ENCODE results near the gene SLC6A4. TPM values are rescaled to one million over a fixed set of nuclear protein-coding genes. Genes with fewer than 3 reads are reported as not detected.

Gene SLC6A4
- total RNA-seq, 1 donor from 2014 or later = not detected

DNA sequence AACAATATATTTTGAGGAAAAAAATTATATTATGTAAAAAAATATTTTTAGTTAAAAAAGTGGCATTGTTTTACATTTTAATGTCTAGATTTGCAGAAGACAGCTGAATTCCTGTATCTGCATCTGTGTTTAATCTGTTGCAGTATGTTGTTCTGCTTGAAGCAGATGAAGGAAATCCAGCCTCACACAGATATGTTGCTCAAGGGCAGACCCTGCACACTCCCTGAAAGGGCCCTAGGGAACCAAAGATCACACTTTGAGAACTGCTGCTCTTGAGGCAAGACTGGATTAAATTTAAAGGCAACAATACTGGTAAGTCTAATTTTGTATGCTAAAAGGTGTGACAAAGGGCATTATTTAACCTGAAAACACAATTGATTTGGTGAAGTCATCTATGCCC lies 16.4 kb upstream of the SLC6A4 start:
- intact Hi-C loops (cut with micrococcal nuclease) = no loop called here
- no peak overlapping the region for H3K4me3 Mint-ChIP-seq
- no peaks in the 10 kb centered on the region for H3K9me3 Mint-ChIP-seq
- DNase-seq (ENCODE audit: low spot score) = no peak
- no peaks in the 10 kb centered on the region for H3K4me1 Mint-ChIP-seq (ENCODE audit: low read depth)
- peaks cover 23% of the 10 kb centered on the region for H3K36me3 Mint-ChIP-seq (ENCODE audit: low read depth)
- no peaks in the 10 kb centered on the region for H3K27me3 Mint-ChIP-seq (ENCODE audit: insufficient read depth)
- H3K27ac Mint-ChIP-seq = no peak overlapping the region

DNA sequence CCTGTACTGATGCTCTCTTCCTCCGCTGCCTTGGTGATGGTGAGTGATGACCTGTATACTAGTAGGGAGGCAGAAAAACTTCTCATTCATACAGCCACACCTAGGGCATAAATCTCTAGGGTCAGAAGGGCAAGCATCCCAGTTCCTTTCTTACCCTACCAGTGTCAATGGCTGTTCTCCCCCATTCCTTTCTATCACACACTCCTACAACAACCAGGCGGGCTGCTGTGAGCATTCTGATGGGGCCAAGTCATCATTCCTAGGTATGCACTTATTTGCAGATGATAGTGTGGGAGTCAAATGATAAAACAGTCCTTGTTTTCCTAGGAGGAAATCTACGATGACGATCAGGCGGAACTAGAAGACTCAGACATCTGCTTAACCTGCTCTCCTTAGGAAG lies 14.0 kb upstream of the SLC6A4 start:
- H3K27ac Mint-ChIP-seq = no peak overlapping the region
- no peak for DNase-seq (ENCODE audit: low spot score)
- no peaks in the 10 kb centered on the region for H3K4me1 Mint-ChIP-seq (ENCODE audit: low read depth)
- intact Hi-C loops (cut with micrococcal nuclease) = no loop called here
- H3K4me3 Mint-ChIP-seq = no peak overlapping the region
- peaks cover 27% of the 10 kb centered on the region for H3K36me3 Mint-ChIP-seq (ENCODE audit: low read depth)
- no peaks in the 10 kb centered on the region for H3K9me3 Mint-ChIP-seq
- no peaks in the 10 kb centered on the region for H3K27me3 Mint-ChIP-seq (ENCODE audit: insufficient read depth)

DNA sequence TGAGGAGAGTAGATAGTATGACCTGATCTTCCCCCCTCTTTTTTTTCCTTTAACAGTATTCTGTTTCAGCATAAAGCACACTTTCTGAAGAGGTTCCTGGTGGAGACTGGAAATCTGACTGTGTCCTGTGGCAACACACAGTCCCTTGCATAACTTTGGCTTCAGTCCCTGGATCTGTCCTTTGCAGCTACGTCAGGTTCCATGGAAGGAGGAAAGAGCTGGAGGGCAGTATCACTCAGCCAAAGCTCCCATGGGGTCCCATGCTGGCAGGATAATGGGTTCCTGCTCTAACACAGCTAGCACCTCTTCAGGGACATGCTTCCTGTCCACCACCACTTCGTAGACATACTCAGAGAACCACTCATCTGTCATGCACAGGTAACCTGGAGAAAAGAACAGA lies 13.3 kb upstream of the SLC6A4 start:
- intact Hi-C loops (cut with micrococcal nuclease) = no loop called here
- DNase-seq (ENCODE audit: low spot score) = no peak
- no peaks in the 10 kb centered on the region for H3K9me3 Mint-ChIP-seq
- H3K4me3 Mint-ChIP-seq = no peak overlapping the region
- peaks cover 27% of the 10 kb centered on the region for H3K36me3 Mint-ChIP-seq (ENCODE audit: low read depth)
- H3K27ac Mint-ChIP-seq = no peak overlapping the region
- H3K4me1 Mint-ChIP-seq (ENCODE audit: low read depth) = no peaks in the 10 kb centered on the region
- no peaks in the 10 kb centered on the region for H3K27me3 Mint-ChIP-seq (ENCODE audit: insufficient read depth)

DNA sequence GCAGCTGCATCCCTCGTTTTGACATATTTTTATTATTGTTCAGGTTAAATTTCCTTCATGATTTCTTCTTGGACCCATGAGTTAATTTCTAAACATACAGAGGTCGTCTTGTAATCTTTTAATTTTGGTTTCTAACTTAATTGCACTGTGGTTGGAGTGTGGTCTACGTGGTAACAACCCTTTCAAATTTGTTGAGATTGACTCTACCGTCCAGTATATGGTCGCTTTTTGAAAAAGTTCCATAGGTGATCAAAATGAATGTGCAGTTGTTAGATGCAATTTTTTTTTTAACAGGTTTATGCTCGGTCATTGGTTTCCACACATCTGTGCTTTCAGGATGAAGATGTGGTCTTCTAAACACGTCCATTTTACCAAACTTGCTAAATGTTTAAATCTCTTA lies 11.0 kb upstream of the SLC6A4 start:
- Mint-ChIP-seq H3K4me1 (ENCODE audit: low read depth) (no peaks in the 10 kb centered on the region), H3K4me3 (no peak overlapping the region), H3K27me3 (ENCODE audit: insufficient read depth) (no peaks in the 10 kb centered on the region), H3K27ac (no peak overlapping the region), H3K9me3 (no peaks in the 10 kb centered on the region), H3K36me3 (ENCODE audit: low read depth) (peaks cover 24% of the 10 kb centered on the region)
- intact Hi-C loops (cut with micrococcal nuclease) = no loop called here
- DNase-seq (ENCODE audit: low spot score) = no peak

DNA sequence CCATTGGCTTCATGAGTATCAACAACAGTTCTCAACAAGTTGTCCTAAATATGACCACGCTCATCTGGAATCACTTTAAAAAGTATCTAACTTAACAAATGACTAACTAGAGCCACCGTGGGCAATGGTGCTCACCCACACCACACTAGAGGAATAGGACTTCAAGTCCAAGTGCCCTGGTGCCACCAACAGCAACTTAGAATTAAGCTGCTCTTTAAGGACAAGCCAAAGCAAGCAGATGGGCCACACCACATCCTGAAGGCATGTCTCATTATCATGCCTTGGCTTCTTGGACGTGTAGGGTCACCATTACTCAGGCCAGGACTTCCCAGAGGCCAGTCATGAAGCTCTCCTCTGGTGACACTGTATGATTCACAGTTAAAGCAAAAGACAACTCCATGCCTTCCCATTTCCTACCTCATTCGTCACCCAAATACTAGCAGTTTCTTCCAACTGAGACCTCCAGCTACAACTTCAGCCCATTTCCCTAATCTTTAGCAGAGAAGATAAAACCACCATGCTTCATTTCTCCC lies 9.4 kb upstream of the SLC6A4 start:
- H3K9me3 Mint-ChIP-seq = no peaks in the 10 kb centered on the region
- peaks cover 4% of the 10 kb centered on the region for H3K27me3 Mint-ChIP-seq (ENCODE audit: insufficient read depth)
- intact Hi-C loops (cut with micrococcal nuclease) = no loop called here
- no peak overlapping the region for H3K27ac Mint-ChIP-seq
- no peaks in the 10 kb centered on the region for H3K4me1 Mint-ChIP-seq (ENCODE audit: low read depth)
- H3K36me3 Mint-ChIP-seq (ENCODE audit: low read depth) = peaks cover 22% of the 10 kb centered on the region
- H3K4me3 Mint-ChIP-seq = no peak overlapping the region
- no peak for DNase-seq (ENCODE audit: low spot score)

DNA sequence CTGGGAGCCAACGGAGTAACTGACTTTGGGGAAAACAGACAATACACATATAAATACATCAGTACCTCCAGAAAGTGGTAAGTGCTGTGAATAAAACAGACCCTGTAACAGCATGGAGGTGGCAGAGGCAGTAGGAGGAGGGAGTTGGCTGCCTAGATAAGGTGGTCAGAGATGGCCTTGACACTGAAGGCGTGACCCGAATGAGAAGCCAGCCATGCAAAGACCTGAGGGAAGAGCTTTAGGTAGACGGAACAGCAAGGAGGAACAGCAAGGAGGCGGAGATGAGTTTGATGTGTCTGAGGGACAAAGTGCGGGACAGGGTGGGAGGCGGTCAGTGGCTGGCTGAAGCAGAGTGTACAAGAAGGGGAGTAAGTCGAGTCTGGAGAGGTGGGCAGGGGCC lies 8.1 kb upstream of the SLC6A4 start:
- Mint-ChIP-seq H3K27me3 (ENCODE audit: insufficient read depth) (peaks cover 12% of the 10 kb centered on the region), H3K27ac (no peak overlapping the region), H3K36me3 (ENCODE audit: low read depth) (peaks cover 17% of the 10 kb centered on the region), H3K4me1 (ENCODE audit: low read depth) (no peaks in the 10 kb centered on the region), H3K9me3 (no peaks in the 10 kb centered on the region), H3K4me3 (no peak overlapping the region)
- intact Hi-C loops (cut with micrococcal nuclease) = no loop called here
- no peak for DNase-seq (ENCODE audit: low spot score)

DNA sequence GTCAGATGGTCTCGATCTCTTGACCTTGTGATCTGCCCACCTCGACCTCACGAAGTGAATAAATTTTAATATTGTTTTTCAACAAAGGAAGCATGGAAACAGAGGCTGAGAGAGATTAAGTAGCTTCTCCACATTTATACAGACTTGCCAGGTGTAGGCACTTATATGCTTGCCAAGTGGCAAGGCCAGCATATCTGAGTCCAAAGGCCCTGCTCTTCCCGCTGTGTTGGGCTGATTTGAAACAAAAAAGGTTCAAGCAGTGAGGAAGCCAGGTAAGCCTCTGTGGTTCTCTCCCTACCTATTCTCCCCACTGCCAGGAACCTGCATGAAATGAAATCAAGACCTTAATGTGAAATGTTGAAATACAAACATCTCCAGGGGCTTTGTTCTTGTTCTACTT lies 7.5 kb upstream of the SLC6A4 start:
- Mint-ChIP-seq H3K4me1 (ENCODE audit: low read depth) (no peaks in the 10 kb centered on the region), H3K9me3 (no peaks in the 10 kb centered on the region), H3K36me3 (ENCODE audit: low read depth) (peaks cover 12% of the 10 kb centered on the region), H3K4me3 (no peak overlapping the region), H3K27ac (no peak overlapping the region), H3K27me3 (ENCODE audit: insufficient read depth) (peaks cover 16% of the 10 kb centered on the region)
- no peak for DNase-seq (ENCODE audit: low spot score)
- intact Hi-C loops (cut with micrococcal nuclease) = no loop called here

DNA sequence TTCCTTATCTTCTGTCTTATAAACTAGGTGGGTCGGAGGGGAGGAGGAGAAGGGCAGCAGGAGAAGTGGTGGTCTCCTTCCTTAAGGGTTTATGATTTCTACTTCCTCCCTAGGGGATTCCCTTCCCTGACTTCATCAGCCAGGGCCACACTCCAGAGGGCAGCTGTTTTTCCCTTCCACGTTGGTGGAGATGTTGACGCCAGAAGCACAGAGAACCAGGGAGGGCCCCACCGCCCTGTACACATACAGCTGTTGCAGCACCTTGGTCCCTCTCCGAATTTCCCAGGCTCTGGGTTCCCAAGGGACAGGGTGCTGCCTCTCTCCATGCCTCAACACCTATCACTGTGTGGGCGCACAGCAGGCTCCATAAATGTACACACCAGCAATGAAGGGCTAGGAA lies 5.6 kb upstream of the SLC6A4 start:
- Mint-ChIP-seq H3K4me3 (no peak overlapping the region), H3K4me1 (ENCODE audit: low read depth) (peaks cover 3% of the 10 kb centered on the region), H3K36me3 (ENCODE audit: low read depth) (peaks cover 2% of the 10 kb centered on the region), H3K9me3 (no peaks in the 10 kb centered on the region), H3K27ac (no peak overlapping the region), H3K27me3 (ENCODE audit: insufficient read depth) (peaks cover 33% of the 10 kb centered on the region)
- intact Hi-C loops (cut with micrococcal nuclease) = no loop called here
- no peak for DNase-seq (ENCODE audit: low spot score)

DNA sequence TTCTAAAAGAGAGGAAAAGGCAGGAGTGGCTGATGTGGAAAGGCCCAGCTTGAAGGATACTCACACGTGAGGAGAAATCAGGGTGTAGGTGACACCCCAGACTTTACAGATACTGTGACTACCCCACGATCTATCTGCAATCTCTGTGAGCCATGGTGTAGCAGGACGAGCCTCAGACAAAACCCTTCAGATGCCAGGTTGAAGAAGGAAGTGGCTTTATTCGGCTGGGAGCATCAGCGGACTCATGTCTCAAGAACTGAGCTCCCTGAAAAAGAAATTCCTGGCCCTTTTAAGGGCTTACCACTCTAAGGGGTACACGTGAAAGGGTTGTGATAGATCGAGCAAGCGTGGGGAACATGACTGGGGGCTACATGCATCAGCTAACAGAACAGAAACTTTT lies 4.7 kb upstream of the SLC6A4 start:
- intact Hi-C loops (cut with micrococcal nuclease) = no loop called here
- Mint-ChIP-seq H3K36me3 (ENCODE audit: low read depth) (no peaks in the 10 kb centered on the region), H3K27me3 (ENCODE audit: insufficient read depth) (peaks cover 35% of the 10 kb centered on the region)

DNA sequence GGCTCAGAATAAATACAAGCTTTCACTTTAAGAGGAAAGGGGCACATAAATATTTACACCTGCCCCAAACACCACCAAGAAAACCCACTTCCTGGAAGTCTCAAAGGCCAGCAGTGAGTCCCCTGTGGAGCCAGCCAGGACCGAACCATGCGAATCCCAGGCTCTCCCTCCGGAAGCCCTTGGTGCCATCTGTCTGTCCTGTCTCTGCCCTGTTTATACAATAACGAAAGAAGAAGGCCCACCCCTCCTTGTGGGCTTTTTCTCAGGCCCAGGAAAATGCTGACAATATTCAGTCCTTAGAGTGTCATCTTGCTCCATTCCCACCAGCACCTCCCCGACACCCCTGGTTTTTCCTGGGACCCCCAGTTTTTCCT lies 3.6 kb upstream of the SLC6A4 start:
- Mint-ChIP-seq H3K36me3 (ENCODE audit: low read depth) (no peaks in the 10 kb centered on the region), H3K9me3 (no peaks in the 10 kb centered on the region), H3K27ac (no peak overlapping the region), H3K4me3 (no peak overlapping the region), H3K4me1 (ENCODE audit: low read depth) (peaks cover 11% of the 10 kb centered on the region), H3K27me3 (ENCODE audit: insufficient read depth) (peaks cover 46% of the 10 kb centered on the region)
- DNase-seq (ENCODE audit: low spot score) = no peak
- intact Hi-C loops (cut with micrococcal nuclease) = loop anchor here (5.0 kb wide), 1 partner anchor 122 kb away; the partner anchor contains the start of gene NSRP1

More for the DNA sequence above, 4.7 kb upstream of the SLC6A4 start:
- H3K27ac Mint-ChIP-seq = no peak overlapping the region
- H3K4me3 Mint-ChIP-seq = no peak overlapping the region
- DNase-seq (ENCODE audit: low spot score) = no peak
- H3K9me3 Mint-ChIP-seq = no peaks in the 10 kb centered on the region
- peaks cover 4% of the 10 kb centered on the region for H3K4me1 Mint-ChIP-seq (ENCODE audit: low read depth)

DNA sequence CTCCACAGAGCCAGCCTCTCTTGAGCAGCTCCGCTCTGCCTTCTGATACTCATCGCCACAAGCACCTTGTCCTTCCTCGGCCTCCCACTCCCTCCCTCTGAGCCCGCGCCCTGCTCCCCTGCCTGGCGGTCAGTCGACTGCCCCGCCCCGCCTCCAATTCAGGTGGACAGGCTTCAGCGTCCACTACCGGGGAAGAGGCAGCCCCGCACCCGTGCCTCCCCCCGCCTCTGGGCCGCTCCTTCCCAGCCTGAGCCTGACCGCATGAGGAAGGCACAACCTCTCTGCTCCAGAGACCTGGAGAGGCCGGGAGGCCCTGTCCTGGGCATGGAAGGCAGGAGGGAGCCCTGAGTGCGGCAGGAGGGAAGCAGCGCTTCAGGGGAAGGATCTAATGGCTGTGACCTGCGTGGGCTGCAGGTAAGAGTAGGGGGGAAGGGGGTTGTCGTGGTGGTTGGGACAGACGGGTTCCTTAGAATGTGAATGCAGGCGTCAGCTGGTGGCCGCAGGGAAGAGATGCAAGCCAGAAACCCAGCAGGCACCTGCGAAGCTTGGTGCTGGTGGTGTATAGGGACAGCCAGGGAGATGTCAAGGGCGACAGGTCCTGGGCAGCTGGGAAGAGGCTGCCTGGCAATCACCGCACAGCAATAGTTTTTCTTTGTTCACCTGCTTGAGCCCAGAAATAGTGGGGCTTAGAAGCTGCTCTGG lies 3.0 kb upstream of the SLC6A4 start:
- Mint-ChIP-seq H3K27ac (no peak overlapping the region), H3K9me3 (no peaks in the 10 kb centered on the region), H3K4me1 (ENCODE audit: low read depth) (peaks cover 11% of the 10 kb centered on the region), H3K4me3 (no peak overlapping the region), H3K36me3 (ENCODE audit: low read depth) (no peaks in the 10 kb centered on the region), H3K27me3 (ENCODE audit: insufficient read depth) (peaks cover 51% of the 10 kb centered on the region)
- DNase-seq (ENCODE audit: low spot score) = no peak
- intact Hi-C loops (cut with micrococcal nuclease) = loop anchor here (5.0 kb wide), 1 partner anchor 121 kb away; the partner anchor contains the start of gene NSRP1

DNA sequence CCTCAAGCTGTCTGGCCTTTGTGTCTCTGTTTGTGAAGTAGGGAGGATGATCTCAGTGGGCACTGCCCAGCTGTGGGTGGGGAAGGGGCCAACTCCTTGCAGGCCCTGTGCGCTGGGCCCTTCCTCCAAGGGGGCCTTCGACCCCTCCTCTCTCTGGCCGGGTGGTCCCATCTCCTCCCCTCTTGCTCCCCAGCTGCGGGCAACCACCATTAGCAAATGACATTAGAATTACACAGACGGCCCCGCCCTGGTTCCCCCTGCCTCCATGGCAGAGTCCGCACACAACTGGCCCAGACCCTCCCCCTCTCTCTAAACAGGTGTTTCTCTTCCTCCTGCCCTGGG lies 2.5 kb upstream of the SLC6A4 start:
- H3K27me3 Mint-ChIP-seq (ENCODE audit: insufficient read depth) = peaks cover 57% of the 10 kb centered on the region
- H3K9me3 Mint-ChIP-seq = no peaks in the 10 kb centered on the region
- no peaks in the 10 kb centered on the region for H3K36me3 Mint-ChIP-seq (ENCODE audit: low read depth)
- no peak overlapping the region for H3K4me3 Mint-ChIP-seq
- H3K4me1 Mint-ChIP-seq (ENCODE audit: low read depth) = peaks cover 11% of the 10 kb centered on the region
- DNase-seq (ENCODE audit: low spot score) = no peak
- intact Hi-C loops (cut with micrococcal nuclease) = loop anchor here (5.0 kb wide), 1 partner anchor 121 kb away; the partner anchor contains the start of gene NSRP1
- H3K27ac Mint-ChIP-seq = no peak overlapping the region

DNA sequence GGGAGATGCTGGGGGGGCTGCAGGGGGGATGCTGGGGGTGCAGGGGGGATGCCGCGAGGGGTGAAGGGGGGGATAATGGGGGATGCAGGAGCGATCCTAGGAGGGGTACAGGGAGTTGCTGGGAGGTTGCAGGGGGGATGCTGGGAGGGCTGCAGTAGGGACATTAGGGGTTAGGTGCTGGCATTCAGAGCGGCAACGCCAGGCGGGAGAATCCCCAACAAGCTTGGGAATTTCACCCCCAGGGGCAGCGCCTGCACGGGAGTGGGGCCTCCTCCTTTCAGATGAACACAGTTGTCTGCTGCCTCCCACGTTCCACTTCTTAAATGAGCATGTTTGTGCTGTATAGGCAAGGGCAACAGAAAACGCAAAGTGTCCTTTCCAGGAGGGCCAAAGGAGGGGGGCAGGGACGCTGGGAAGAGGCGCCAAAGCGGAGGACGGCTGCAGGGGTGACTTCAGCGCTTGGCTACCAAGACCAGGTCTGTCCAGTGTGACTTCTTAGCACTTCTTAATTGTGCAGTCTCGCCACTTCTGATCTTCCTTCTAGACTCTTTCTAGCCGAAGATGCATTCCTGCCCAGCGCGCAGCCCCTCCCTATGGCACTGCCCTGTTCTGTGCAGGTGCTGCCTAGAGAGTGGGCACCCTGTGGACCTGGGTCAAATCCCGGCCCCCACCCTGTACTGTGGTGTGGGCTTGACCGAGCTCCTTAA lies 2.0 kb upstream of the SLC6A4 start:
- H3K27ac Mint-ChIP-seq = no peak overlapping the region
- intact Hi-C loops (cut with micrococcal nuclease) = loop anchor here (2.0 to 5.0 kb wide), 2 partner anchors 120 to 133 kb away; partner anchors contain the start of gene NSRP1

More for the DNA sequence above, 2.0 kb upstream of the SLC6A4 start:
- Mint-ChIP-seq H3K4me1 (ENCODE audit: low read depth) (peaks cover 11% of the 10 kb centered on the region), H3K4me3 (peak overlapping the region; percentile 12), H3K9me3 (no peaks in the 10 kb centered on the region), H3K36me3 (ENCODE audit: low read depth) (no peaks in the 10 kb centered on the region), H3K27me3 (ENCODE audit: insufficient read depth) (peaks cover 62% of the 10 kb centered on the region)
- no peak for DNase-seq (ENCODE audit: low spot score)

All from activated T-helper 1 cell treated with anti-CD3 and anti-CD28 coated beads, Interleukin-12 subunit alpha, Interleukin-12 subunit beta, Interleukin-2, Interleukin-4 antibody, amounts not matched to agents 30 ng/mL and 10 ng/mL and 1 ng/mL, durations not matched to agents 14 hours and 24 hours and 36 hours (primary cell).